HFF-Myc (cell line): Measurements from ENCODE around the gene MROH9.

Experiments used
- DNase-seq: peaks from one replicate; pipeline ENCODE4 v3.0.0-alpha.2; 2011; ENCODE audit warnings: low read depth; ENCODE audit errors: extremely low read depth
- H3K4me3 ChIP-seq: replicated peaks from 2 replicates; pipeline ENCODE4 v1.5.1; 2011; ENCODE audit warnings: low read depth, mild to moderate bottlenecking, control low read depth, low read length
- TF ChIP-seq, protein P1 (sequence below): IDR thresholded peaks from 2 replicates; pipeline ENCODE4 v1.5.1; 2012; ENCODE audit warnings: mild to moderate bottlenecking, low read depth, low read length, control low read depth; ENCODE audit errors: missing control alignments

MROH9 gene

GRCh38 chr1:171084870-171085269 lies 149.5 kb downstream of the MROH9 start:
- no peak for DNase-seq
- no peak overlapping the region for H3K4me3 ChIP-seq
- TF ChIP-seq, protein P1, sequence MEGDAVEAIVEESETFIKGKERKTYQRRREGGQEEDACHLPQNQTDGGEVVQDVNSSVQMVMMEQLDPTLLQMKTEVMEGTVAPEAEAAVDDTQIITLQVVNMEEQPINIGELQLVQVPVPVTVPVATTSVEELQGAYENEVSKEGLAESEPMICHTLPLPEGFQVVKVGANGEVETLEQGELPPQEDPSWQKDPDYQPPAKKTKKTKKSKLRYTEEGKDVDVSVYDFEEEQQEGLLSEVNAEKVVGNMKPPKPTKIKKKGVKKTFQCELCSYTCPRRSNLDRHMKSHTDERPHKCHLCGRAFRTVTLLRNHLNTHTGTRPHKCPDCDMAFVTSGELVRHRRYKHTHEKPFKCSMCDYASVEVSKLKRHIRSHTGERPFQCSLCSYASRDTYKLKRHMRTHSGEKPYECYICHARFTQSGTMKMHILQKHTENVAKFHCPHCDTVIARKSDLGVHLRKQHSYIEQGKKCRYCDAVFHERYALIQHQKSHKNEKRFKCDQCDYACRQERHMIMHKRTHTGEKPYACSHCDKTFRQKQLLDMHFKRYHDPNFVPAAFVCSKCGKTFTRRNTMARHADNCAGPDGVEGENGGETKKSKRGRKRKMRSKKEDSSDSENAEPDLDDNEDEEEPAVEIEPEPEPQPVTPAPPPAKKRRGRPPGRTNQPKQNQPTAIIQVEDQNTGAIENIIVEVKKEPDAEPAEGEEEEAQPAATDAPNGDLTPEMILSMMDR = no peak

- TF ChIP-seq, protein P1 = no peak
- no peak overlapping the region for H3K4me3 ChIP-seq
- DNase-seq = no peak
Measured at GRCh38 chr1:171087896-171088295, 152.6 kb downstream of the MROH9 start.

GRCh38 chr1:171090604-171091003 lies 155.3 kb downstream of the MROH9 start, which contains the start of gene FMO3:
Gene FMO3 (plus strand): TSS chr1:171090905. CDS start chr1:171092659, 1,754 bp downstream.
- TF ChIP-seq, protein P1 = no peak
- no peak for DNase-seq
- no peak within 1 kb of the TSS for H3K4me3 ChIP-seq

DNA sequence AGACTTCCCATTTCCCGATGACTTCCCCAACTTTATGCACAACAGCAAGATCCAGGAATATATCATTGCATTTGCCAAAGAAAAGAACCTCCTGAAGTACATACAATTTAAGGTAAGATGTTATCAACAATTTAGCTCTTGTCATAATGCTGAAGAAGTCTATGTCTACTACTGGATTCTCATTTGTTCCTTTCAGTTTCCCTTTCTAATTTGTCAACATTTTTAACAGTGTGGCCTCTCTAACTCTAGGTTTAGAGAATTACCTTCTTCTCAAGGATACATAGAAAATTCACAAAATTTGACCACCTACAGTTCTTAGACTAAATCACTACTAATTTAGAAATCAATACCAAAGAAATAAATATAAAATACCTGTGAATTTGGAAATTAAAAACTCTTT lies 168.5 kb downstream of the MROH9 start:
- DNase-seq = no peak
- H3K4me3 ChIP-seq = no peak overlapping the region
- TF ChIP-seq, protein P1 = no peak

DNA sequence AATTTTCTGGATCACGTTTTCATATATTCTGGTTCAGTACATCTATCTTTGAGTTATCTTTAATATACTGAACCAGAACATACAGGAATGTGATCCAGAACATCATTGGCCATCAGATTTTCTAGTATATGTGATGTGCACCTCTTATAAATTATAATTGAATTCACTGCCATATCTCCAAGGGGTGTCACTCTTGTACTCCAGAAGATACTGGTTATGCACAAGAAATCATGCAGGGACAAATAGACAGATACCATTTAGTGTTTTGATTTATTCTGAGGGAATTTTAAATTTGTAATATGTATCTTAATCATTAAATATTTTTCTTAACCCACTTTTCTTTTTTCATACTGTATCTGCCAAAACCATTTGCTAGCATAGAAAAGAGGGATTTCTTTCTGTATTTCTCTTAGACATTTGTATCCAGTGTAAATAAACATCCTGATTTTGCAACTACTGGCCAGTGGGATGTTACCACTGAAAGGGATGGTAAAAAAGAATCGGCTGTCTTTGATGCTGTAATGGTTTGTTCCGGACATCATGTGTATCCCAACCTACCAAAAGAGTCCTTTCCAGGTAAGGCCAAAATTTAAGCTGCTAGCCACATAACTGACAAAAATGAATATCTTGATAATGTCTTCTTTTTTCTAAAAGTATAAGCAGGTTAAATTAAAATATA lies 172.1 kb downstream of the MROH9 start:
- DNase-seq = no peak

GRCh38 chr1:171107969-171108368 lies 172.6 kb downstream of the MROH9 start:
- TF ChIP-seq, protein P1 = no peak
- no peak for DNase-seq
- no peak overlapping the region for H3K4me3 ChIP-seq

More for the DNA sequence above, 172.1 kb downstream of the MROH9 start:
- H3K4me3 ChIP-seq = no peak overlapping the region
- TF ChIP-seq, protein P1 = no peak

DNA sequence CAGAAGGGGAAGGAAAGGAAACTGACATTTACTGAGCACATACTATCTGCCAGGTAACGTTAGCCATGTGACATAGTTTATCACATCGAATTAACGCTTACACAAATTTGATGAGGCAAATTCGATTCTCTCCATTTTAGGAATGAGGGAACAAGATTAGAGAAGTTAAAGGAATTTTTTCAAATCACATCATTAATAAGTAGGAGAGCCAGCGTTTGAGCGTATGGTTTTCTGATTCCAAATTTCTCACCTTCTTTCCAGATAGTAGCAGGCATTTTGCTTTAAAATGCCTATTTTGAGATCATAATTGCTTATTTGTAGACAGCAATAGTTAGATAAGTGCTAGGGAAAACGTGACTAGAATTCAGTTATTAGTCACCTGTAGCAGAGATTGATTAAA lies 174.6 kb downstream of the MROH9 start:
- TF ChIP-seq, protein P1 = no peak
- no peak overlapping the region for H3K4me3 ChIP-seq
- DNase-seq = no peak
